Hematopoietic multipotent progenitor cell (in vitro differentiated cells): Measurements from ENCODE around the gene TBL1XR1. TPM values are rescaled to one million over a fixed set of nuclear protein-coding genes. Genes with fewer than 3 reads are reported as not detected.
"Not testable (repeated sequence)": the region's sequence is repeated elsewhere in the genome, so short reads cannot be mapped to it uniquely, and the experiment has no call there.

Experiments
- DNase-seq, 3 donors: peaks; one replicate each; pipeline ENCODE4 v3.0.0-alpha.2; 2011 to 2015; ENCODE audit warnings: low read depth in 2 of 3, low spot score in 2 of 3
- total RNA-seq: library from RNA; depleted of rRNA; stranded (reverse); fragments of >200 nt; gene quantifications from one replicate; pipeline ENCODE4 v1.2.3, GENCODE V29; 2012

TBL1XR1 gene
- total RNA-seq, 1 donor = 81.6 TPM

GRCh38 chr3:177145954-177146353, 51.3 kb downstream of the TBL1XR1 start:
- peak in 1 of 3 donors; percentile 21 for DNase-seq

DNA sequence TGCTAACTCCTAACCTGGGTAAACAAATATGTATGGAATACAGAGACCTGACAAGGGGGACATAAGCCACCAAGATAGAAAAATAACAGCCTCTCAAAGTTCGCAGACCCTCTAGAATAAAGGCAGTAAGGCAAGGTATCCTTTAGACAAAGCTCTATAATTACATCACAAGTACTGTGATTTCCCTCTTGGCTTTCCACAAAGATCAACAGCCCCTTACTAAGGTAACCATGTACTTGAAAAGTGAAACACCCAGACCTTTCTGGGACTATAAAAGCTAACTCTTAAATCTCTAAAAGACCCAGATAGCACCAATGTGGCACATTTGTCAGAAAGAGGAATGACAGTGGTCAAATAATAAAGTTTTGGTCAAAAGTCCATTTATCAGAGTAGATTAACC, 51.9 kb downstream of the TBL1XR1 start:
- DNase-seq = peak in 2 of 3 donors; percentile 27 to 31

GRCh38 chr3:177144922-177145321, 52.4 kb downstream of the TBL1XR1 start:
- peak in 2 of 3 donors; percentile 84 to 90 for DNase-seq

GRCh38 chr3:177141899-177142646, 55.2 kb downstream of the TBL1XR1 start:
- DNase-seq = peak in 2 of 3 donors; percentile 40 to 64

- DNase-seq = no peak
Observed at GRCh38 chr3:177141471-177141870, 55.8 kb downstream of the TBL1XR1 start.

DNA sequence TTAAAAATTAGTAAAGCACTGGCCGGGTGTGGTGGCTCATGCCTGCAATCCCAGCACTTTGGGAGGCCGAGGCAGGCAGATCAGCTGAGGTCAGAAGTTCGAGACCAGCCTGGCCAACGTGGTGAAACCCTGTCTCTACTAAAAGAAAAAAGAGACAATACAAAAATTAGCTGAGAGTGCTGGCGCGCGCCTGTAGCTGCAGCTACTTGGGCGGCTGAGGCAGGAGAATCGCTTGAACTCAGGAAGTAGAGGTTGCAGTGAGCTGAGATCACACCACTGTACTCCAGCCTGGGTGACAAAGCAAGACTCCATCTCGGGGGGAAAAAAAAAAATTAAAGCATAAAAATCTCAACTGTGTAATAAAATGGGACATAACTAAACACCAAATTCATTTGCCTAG, 58.1 kb downstream of the TBL1XR1 start:
- DNase-seq = not testable (repeated sequence)

DNA sequence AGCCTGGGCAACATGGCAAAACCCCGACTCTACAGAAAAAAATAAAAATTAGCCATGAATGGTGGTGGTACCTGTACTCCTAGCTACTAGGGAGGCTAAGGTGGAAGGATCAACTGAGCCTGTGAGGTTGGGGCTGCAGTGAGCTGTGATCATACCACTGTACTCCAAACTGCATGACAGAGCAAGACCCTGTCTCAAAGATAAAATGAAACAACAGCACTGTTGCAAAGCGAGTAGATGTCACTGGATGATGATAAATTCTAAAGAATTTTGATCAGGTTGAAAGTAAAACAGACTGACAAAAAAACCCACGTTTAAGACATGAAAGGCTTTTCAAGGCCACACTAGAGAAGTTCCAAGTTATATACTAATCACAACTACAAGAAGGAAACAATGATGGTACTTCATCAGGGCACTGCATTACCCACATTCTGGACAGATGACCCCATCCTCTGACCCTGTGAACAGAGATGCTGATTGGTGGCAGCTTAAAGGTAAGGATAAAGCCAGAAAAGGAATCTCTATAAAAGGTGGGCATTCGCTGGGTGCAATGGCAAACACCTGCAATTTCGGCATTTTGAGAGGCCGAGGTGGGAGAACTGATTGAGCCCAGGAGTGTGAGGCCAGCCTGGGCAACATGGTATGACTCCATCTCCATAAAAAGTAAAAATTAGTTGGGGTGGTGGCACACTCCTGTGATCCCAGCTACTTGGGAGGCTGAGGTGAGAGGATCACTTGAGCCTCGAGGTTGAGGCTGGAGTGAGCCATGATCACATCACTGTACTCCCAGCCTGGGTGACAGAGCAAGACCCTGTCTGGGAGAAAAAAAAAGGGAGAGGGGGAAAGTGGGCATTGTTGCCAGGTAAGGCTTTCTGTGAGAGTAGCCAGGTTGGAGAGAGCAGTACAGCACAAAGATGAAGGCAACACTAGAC, 59.2 kb downstream of the TBL1XR1 start:
- no peak for DNase-seq

DNA sequence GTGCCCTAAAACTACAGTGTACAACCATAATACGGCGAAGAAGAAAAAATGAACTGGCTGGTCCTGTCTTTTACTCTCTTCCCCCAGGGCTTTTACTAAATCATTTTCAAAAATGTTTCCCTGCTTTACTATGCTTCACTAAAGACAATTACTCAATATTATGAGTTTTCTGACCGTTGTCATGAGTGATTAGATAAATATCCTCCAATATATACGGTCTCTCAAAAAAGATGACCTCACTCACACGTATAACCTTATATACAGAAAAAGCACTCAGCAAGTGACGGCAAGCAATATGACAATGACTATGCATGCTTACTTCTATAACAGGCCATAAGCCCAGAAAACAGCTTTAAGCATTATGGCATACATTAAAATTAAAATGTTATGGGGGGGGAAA, 60.5 kb downstream of the TBL1XR1 start:
- DNase-seq = no peak

DNA sequence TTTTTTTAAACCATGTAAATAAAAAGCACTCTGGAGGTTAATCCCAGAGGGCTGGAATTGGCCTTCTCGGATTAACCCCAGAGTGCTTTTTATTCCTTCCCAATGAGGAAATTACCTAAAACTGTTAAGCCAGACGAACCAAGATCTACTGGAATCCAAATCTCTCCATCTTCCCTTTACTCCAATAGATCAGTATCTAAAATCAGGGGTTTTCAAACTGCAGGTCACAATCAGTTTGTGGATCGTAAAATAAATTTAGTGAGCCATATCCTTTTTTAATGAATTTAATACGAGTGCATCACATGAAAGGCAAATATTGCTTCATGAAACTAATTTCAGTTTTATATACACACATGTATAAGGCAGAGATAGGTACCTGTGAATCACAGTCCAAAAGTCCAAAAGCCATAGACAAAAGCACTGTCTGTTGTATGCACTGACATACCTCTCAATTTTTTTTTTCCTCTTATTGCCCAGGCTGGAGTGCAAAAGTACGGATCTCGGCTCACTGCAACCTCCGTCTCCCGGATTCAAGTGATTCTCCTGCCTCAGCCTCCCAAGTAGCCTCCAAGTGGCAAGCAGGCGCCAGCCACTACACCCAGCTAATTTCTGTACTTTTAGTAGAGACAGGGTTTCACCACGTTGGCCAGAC, 61.3 kb downstream of the TBL1XR1 start:
- no peak for DNase-seq

GRCh38 chr3:177134816-177135210, 62.5 kb downstream of the TBL1XR1 start:
- DNase-seq = no peak

- peak in 1 of 3 donors; percentile 58 for DNase-seq
Observed at GRCh38 chr3:177133860-177134815, 63.1 kb downstream of the TBL1XR1 start.

DNA sequence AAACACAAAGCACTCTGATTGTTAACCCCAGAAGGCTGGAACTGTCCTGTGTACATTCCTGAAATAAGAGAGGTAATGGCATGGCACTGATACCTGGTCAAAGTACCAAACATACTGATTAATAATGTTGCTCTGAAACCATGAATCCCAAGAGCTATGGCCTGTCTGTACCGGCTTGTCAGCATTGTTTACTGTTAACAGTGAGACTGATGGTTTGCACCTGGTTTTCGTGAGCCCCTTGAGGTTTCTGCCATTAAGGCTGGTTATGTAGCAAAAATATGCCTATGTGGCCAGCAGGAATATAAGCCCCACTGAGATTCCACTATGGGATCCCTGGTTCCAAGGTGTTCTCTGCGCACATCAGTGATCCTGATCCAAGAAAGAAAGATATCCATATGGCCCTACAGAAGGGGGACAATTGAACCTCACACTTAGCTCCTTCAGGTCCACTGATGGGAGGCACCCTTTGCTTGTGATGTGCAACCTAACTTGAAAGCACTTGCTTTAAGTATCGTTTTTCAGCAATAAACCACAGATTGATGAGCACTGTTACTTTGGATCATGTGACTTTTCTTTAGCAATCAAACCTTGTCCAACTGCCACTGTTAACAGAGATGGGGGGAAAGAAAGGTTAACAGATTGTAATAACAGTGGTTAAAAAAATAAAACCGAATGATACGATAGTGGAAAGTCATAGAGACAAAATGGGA, 65.2 kb downstream of the TBL1XR1 start:
- DNase-seq = no peak

- DNase-seq = no peak
Observed at GRCh38 chr3:177127008-177127407, 70.3 kb downstream of the TBL1XR1 start.

- DNase-seq = no peak
Observed at GRCh38 chr3:177126015-177126773, 71.1 kb downstream of the TBL1XR1 start.

DNA sequence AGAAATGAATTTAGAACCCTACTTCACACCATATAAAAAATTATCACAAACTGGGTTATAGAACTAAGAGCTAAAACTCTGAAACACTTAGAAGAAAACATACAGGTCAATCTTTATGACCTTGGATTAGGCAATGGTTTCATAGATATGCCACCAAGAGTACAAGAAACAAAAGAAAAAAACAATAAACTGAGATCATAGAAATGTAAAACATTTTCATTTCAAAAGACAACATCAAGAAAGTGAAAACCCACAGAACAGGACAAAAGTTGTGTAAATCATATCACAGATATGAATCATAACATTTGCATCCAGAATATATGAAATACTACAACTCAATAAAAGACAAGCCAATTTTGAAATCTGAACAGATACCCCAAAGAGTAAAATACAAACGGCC, 72.4 kb downstream of the TBL1XR1 start:
- no peak for DNase-seq

- DNase-seq = no peak
Observed at GRCh38 chr3:177123822-177124221, 73.5 kb downstream of the TBL1XR1 start.

DNA sequence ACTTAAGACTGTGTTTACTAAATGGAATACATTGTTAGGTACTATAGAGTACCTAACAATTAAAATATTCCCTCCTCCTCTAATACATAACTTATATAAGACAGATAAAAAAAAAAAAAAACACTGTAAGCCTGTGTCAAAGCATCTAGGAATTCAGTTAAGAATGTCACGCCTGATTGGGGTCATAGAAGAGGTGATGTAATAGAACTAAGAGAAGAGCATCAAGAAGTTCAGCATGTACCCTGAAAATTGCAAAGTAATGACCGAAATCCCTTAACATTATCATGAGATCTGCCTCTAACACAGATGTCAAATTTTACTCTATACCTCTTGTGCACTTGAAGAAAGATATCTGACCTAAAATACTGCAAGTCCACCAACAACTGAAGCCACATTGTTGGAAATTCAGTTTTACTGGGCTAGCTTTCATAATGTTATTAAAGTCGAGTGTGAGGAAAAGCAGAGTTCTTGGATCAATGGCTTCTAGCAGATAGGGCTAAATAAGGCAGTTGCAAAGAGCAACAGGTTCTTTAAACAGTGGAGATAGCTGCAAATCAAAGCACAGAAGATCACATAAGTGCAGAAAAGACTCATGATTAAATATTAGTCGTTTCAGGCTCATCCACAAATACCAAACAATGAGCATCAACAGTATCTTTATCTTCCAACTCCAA, 75.0 kb downstream of the TBL1XR1 start:
- no peak for DNase-seq

GRCh38 chr3:177119829-177120228, 77.5 kb downstream of the TBL1XR1 start:
- DNase-seq = no peak
